Loucy (cell line): ENCODE measurements around the gene TOM1L1.

ENCODE experiments used
- EZH2phosphoT487 ChIP-seq: fragments of 200-600 bp; IDR thresholded peaks from 2 replicates; pipeline ENCODE4 v1.6.1; 2018; ENCODE audit warnings: antibody characterized with exemption, mild to moderate bottlenecking, moderate library complexity, borderline replicate concordance
- TF ChIP-seq, protein P1 (sequence below): fragments of 200-600 bp; sonication (generic); conservative IDR thresholded peaks from 2 replicates; pipeline ENCODE4 v1.5.1; 2014; ENCODE audit warnings: mild to moderate bottlenecking, antibody characterized with exemption, low read length

DNA sequence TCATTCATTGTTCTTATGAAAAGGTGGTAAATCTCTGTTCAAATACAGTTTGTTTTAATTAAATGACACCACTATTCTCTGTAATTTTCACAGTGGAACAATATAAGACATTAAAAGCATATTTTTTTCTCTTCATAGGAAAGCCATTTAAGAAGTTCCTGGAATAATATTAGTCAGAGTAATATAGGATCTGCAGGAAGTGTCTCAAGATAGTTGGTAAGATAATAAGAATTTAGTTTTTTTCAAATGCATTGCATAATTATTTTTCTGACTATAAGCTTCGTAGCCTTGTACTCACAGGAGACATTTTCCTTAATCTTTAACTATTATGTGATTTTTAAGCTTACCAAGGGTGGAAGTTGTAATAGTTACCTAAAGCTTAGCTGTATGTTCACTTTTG is 84.8 kb downstream of the TOM1L1 start:
- TF ChIP-seq, protein P1, sequence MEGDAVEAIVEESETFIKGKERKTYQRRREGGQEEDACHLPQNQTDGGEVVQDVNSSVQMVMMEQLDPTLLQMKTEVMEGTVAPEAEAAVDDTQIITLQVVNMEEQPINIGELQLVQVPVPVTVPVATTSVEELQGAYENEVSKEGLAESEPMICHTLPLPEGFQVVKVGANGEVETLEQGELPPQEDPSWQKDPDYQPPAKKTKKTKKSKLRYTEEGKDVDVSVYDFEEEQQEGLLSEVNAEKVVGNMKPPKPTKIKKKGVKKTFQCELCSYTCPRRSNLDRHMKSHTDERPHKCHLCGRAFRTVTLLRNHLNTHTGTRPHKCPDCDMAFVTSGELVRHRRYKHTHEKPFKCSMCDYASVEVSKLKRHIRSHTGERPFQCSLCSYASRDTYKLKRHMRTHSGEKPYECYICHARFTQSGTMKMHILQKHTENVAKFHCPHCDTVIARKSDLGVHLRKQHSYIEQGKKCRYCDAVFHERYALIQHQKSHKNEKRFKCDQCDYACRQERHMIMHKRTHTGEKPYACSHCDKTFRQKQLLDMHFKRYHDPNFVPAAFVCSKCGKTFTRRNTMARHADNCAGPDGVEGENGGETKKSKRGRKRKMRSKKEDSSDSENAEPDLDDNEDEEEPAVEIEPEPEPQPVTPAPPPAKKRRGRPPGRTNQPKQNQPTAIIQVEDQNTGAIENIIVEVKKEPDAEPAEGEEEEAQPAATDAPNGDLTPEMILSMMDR, result no peak
- no peak for TF ChIP-seq EZH2phosphoT487
